Measurements from ENCODE around the gene GATB. TPM values are rescaled to one million over a fixed set of nuclear protein-coding genes. Genes with fewer than 3 reads are reported as not detected.

The GATB gene
- total and polyA plus RNA-seq, 2 of the 4 experiments (the other 2 are of a cell fraction): 18.7 to 20.3 TPM

DNA sequence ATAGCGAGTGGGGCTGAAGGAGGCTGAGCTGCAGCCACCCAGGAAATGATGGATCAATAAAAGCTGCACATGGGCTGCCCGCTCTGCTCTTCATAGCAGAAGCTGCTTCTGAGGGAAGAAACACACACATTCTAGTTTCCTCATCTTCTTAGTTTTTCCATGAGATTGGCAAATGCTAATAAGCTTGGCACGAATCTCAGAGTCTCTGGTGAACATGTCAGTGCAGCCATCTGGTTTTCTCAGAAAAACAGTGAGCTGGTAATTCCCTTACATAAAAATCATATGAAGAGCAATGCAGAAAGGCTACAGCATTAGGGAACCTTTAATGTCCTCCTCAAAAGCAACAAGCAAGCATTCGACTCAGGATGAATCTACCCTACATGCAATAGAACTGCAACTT is 69.9 kb downstream of the GATB start:
- H4K20me1 ChIP-seq (ENCODE audit: insufficient read depth, low read length): no peaks in the 10 kb centered on the region
- BruUV-seq (replicated peaks): no TSS peak
- H3K9me1 ChIP-seq (ENCODE audit: insufficient read depth, low read length): peaks cover 12% of the 10 kb centered on the region
- peak overlapping the region; percentile 19; the same call in 1 of the 2 replicates for H4K5ac ChIP-seq (ENCODE audit: low read depth, low read length)
- intact Hi-C loops (cut with micrococcal nuclease) (loop anchor here (5.0 kb wide), 2 partner anchors 56 to 71 kb away; partner anchors contain the start of gene GATB), in situ Hi-C loops (cut with MboI; ENCODE audit: low sequenced_read_pairs) (no loop called here), dilution Hi-C loops (cut with HindIII; ENCODE audit: low sequenced_read_pairs, unreplicated experiment) (no loop called here)
- peak overlapping the region; percentile 49; the same call in 1 of the 2 replicates for H3K14ac ChIP-seq (replicated peaks; ENCODE audit: low read depth, low read length)
- H2AK9ac ChIP-seq (replicated peaks; ENCODE audit: low read depth, low read length, poor library complexity): no peak overlapping the region
- CTCF ChIA-PET: interaction anchor here (1.6 kb wide), 1 partner anchor 573 kb away, joined by 3 read pairs; no protein-coding TSS in a partner anchor
- peak overlapping the region; percentile 40 for H2BK120ac ChIP-seq (ENCODE audit: low read depth, low read length)
- TF ChIP-seq, protein P1, sequence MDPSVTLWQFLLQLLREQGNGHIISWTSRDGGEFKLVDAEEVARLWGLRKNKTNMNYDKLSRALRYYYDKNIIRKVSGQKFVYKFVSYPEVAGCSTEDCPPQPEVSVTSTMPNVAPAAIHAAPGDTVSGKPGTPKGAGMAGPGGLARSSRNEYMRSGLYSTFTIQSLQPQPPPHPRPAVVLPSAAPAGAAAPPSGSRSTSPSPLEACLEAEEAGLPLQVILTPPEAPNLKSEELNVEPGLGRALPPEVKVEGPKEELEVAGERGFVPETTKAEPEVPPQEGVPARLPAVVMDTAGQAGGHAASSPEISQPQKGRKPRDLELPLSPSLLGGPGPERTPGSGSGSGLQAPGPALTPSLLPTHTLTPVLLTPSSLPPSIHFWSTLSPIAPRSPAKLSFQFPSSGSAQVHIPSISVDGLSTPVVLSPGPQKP (IDR thresholded peaks at IDR 0.05; ENCODE audit: borderline replicate concordance, low read depth, low read length): no peak
- TF ChIP-seq CHD1 (IDR thresholded peaks at IDR 0.05; ENCODE audit: low read depth, low read length) (no peak), MAZ (IDR thresholded peaks at IDR 0.05; ENCODE audit: borderline replicate concordance, low read depth, low read length) (no peak), MXI1 (IDR thresholded peaks at IDR 0.05; ENCODE audit: borderline replicate concordance, low read depth, low read length) (no peak), BHLHE40 (IDR thresholded peaks at IDR 0.05; ENCODE audit: low read depth, low read length) (no peak), RCOR1 (IDR thresholded peaks at IDR 0.05; ENCODE audit: insufficient replicate concordance, low read length) (no peak), MAFK (IDR thresholded peaks at IDR 0.05; ENCODE audit: low read depth, low read length) (no peak), POLR2A (IDR thresholded peaks at IDR 0.05; ENCODE audit: low read depth, low read length) (no peak), FOS (IDR thresholded peaks at IDR 0.05; ENCODE audit: low read depth, low read length) (no peak), SMC3 (IDR thresholded peaks at IDR 0.05; ENCODE audit: low read depth, low read length) (no peak), RAD21 (IDR thresholded peaks at IDR 0.05; ENCODE audit: low read length) (no peak), RFX5 (IDR thresholded peaks at IDR 0.05; ENCODE audit: low read depth, low read length) (no peak), CEBPB (IDR thresholded peaks at IDR 0.05; ENCODE audit: low read depth, low read length) (no peak), USF2 (IDR thresholded peaks at IDR 0.05; ENCODE audit: low read depth, low read length) (no peak)
- TF ChIP-seq, protein P2, sequence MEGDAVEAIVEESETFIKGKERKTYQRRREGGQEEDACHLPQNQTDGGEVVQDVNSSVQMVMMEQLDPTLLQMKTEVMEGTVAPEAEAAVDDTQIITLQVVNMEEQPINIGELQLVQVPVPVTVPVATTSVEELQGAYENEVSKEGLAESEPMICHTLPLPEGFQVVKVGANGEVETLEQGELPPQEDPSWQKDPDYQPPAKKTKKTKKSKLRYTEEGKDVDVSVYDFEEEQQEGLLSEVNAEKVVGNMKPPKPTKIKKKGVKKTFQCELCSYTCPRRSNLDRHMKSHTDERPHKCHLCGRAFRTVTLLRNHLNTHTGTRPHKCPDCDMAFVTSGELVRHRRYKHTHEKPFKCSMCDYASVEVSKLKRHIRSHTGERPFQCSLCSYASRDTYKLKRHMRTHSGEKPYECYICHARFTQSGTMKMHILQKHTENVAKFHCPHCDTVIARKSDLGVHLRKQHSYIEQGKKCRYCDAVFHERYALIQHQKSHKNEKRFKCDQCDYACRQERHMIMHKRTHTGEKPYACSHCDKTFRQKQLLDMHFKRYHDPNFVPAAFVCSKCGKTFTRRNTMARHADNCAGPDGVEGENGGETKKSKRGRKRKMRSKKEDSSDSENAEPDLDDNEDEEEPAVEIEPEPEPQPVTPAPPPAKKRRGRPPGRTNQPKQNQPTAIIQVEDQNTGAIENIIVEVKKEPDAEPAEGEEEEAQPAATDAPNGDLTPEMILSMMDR (conservative IDR thresholded peaks at IDR 0.05; ENCODE audit: low read depth, low read length): no peak
- DNase-seq: no peak
- no peak overlapping the region for H3K9ac ChIP-seq (ENCODE audit: low read depth, low read length)
- no peak overlapping the region for H3K56ac ChIP-seq (ENCODE audit: extremely low read depth, insufficient read depth, low read length)
- H3K4me2 ChIP-seq (ENCODE audit: low read depth, low read length): peak overlapping the region; percentile 24; the same call in 1 of the 2 replicates
- H3K79me1 ChIP-seq (ENCODE audit: low read depth in 1 of 2, low read length in 2 of 2): no peaks in the 10 kb centered on the region
- peaks cover 38% of the 10 kb centered on the region for H3K4me1 ChIP-seq (ENCODE audit: control insufficient read depth, insufficient read depth, low read length)
- peak overlapping the region; percentile 32 for H3K18ac ChIP-seq (ENCODE audit: low read depth, low read length)
- peak overlapping the region; percentile 75; the same call in 1 of the 2 replicates for H4K91ac ChIP-seq (ENCODE audit: insufficient read depth, low read depth, low read length)
- POLR2A ChIA-PET (ENCODE audit: unreplicated experiment): no interaction called here
- no peaks in the 10 kb centered on the region for H3K36me3 ChIP-seq (ENCODE audit: control insufficient read depth, insufficient read depth, low read length)
- no peak overlapping the region for H2AFZ ChIP-seq (replicated peaks; ENCODE audit: low read length, poor library complexity)
- peak overlapping the region; percentile 60; the same call in 1 of the 2 replicates for H2BK20ac ChIP-seq (ENCODE audit: low read depth, low read length)
- no peak for ATAC-seq (ENCODE audit: low read depth)
- peak overlapping the region; percentile 59 for H2BK5ac ChIP-seq (ENCODE audit: low read depth, low read length, poor library complexity, severe bottlenecking)
- peak overlapping the region; percentile 46; the same call in 1 of the 2 replicates for H3K27ac ChIP-seq (ENCODE audit: insufficient read depth, low read length)
- no peaks in the 10 kb centered on the region for H3K27me3 ChIP-seq (ENCODE audit: control insufficient read depth, insufficient read depth, low read length)
- 43% methylated on average over 1 of the region's 4 CpGs; no CpG with 5 or more reads in 1 of the 2 experiments for WGBS, 2 experiments (ENCODE audit: extremely low coverage in 2 of 2, insufficient read length in 1 of 2)
- H3K4ac ChIP-seq (ENCODE audit: low read depth, low read length): peak overlapping the region; percentile 66; the same call in 1 of the 2 replicates
- H3K23ac ChIP-seq (ENCODE audit: low read depth, low read length): 0 out of 2 replicates have a peak overlapping the region, but pooled peaks have one; percentile 4
- H3K9me3 ChIP-seq (ENCODE audit: control insufficient read depth, insufficient read depth, low read length): no peaks in the 10 kb centered on the region
- H3K4me3 ChIP-seq (ENCODE audit: insufficient read depth, low read depth, low read length): no peak overlapping the region
- peak overlapping the region in 1 of 2 experiments; percentile 60; a peak in 3 of 4 replicates for H4K8ac ChIP-seq (ENCODE audit: low read depth in 2 of 2, low read length in 2 of 2)
- H2BK15ac ChIP-seq (ENCODE audit: low read depth, low read length): 0 out of 3 replicates have a peak overlapping the region, but pooled peaks have one; percentile 19
- no peak overlapping the region for H2AK5ac ChIP-seq (ENCODE audit: low read depth, low read length)

Data from IMR-90 (cell line).